Left renal cortex interstitium (tissue), 4 donors: ENCODE measurements around the gene PCNA. TPM values are rescaled to one million over a fixed set of nuclear protein-coding genes. Genes with fewer than 3 reads are reported as not detected.

Experiments used
- DNase-seq, 4 donors: peaks; one replicate each; pipeline ENCODE4 v3.0.0-alpha.2; 2013; ENCODE audit warnings: low read depth in 4 of 4, low spot score in 2 of 4, missing footprints in 1 of 4
- polyA plus RNA-seq, 4 donors: library from polyadenylated mRNA; unstranded; fragments of 120-200 nt; gene quantifications; one replicate each; pipeline ENCODE4 v1.2.1, GENCODE V29; 2013; ENCODE audit not compliant: insufficient read length in 4 of 4

Gene PCNA
- polyA plus RNA-seq, 4 donors: 159 to 205 (median 176) TPM

- no peak for DNase-seq
These were observed 25.8 kb upstream of the PCNA start for GRCh38 chr20:5145365-5146098.

- DNase-seq: no peak
These were observed 24.1 kb upstream of the PCNA start for GRCh38 chr20:5143851-5144250.

DNA sequence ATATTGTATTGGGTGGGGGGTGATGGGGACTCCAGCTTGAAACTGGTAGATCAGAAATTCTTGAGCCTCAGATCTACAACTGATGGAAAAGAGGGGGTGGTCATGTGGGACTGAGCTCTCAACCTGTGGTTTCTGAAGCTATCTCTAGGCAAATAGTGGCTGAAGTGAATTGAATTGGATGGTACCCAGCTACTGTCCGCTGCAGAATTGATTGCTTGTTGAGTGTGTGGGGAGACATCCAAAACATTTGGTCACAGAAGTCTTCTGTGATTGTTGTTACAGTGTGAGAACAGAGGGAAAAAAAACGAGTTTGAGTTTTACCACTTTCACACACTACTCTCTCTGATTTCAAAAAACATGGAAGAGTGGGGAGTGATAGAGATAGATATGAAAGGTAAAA is 21.9 kb upstream of the PCNA start:
- no peak for DNase-seq

DNA sequence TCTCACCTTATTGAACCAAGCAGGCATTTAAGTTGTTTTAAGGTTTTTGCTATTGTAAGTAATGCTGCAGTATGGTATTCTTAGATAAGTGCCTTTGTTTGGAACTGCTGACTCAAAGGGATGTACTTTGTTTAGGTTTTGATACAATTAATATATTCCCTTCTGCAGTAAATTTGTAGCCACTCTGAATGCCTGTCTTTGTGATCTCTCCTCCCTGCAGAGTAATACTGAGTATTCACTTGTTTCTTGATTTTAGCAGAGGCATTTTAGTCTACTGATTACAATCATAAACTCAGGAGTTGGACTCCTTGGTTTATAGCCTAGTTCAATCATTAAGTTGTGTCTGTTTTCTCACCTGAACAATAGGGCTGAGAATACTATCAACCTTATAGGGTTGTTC is 20.4 kb upstream of the PCNA start:
- DNase-seq: no peak

DNA sequence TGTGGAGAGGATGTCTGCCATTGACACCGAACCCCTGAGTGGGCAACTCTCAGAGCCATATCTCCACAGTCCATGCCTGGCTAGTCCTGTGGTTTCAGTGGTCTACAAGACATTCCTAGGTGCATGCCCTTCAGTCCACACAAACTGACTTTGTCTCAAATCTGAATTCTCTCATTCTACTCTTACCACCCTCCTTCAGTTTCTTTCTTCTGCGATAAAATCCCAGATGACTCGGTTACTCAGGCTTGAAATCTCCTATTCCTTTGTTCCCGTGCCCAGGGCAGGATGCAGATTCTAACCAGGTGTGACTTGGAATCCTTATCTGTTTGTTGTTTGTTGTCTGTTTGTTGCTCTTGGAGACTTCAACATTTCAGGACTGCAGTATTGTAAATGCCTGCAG is 16.3 kb upstream of the PCNA start:
- no peak for DNase-seq

DNA sequence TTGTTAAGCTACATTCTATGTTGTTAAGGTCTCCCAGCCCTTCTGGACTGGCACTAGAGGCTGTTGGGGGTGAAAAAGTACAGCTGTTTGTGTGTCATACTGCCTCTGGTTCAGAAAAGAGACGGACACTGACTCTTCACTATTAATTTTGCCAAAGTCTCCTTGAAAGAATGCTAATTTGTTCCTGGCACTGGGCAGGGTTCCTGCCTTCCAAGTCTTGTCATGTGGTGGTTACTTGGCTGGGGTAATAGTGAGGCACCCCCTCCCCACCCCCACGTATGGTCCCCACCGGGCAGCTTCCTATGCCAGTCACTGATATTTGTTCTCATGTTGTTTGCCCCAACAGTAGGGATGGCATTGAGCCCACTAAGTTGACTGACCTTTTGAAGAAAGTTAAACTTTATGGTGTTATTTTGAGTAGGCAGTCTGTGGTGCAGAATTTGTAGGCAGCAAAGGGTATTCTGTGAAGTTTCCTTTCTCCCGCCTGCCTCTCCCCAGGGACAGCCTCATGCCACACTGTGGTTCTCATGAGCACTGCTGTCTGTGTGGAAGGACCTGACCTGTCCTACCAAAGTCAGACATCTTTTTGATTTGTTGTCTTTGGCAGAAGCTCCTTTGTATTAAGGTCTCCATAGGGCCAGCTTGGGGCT is 15.7 kb upstream of the PCNA start:
- no peak for DNase-seq

DNA sequence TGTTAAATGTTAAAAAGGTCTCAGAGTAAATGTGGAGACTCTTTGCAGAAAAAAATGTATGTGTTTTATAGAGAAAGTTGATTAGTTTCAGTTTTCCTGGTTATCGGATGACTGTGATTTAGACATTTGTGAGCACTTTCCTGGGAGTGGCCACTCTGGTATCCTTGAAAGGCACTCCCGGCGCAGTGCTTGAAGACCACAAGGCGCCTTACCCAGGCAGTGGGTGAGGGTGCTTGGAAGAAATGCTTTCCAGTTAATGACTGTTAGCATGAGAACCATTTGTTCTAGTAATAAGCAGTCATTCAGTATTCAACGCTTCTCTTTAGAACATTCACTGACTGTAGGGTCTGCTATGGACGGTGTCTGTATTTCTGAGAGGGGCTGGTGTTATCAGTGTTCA is 14.2 kb upstream of the PCNA start:
- DNase-seq: no peak

- no peak for DNase-seq
These were observed 11.7 kb upstream of the PCNA start for GRCh38 chr20:5131502-5131901.

GRCh38 chr20:5128886-5129285 is 9.1 kb upstream of the PCNA start:
- no peak for DNase-seq

GRCh38 chr20:5127859-5128424 is 8.2 kb upstream of the PCNA start:
- no peak for DNase-seq

- DNase-seq: peak in 2 of 4 donors; percentile 54 to 57
These were observed 7.6 kb upstream of the PCNA start for GRCh38 chr20:5127204-5127858.

GRCh38 chr20:5126512-5127203 is 6.9 kb upstream of the PCNA start, which contains the start of gene CDS2:
Gene CDS2 (plus strand): TSS chr20:5127008. CDS start chr20:5127093, 85 bp downstream.
- peak; percentile 88 to 99 (median 94) for DNase-seq

GRCh38 chr20:5122873-5123260 is 3.1 kb upstream of the PCNA start:
- DNase-seq: no peak

DNA sequence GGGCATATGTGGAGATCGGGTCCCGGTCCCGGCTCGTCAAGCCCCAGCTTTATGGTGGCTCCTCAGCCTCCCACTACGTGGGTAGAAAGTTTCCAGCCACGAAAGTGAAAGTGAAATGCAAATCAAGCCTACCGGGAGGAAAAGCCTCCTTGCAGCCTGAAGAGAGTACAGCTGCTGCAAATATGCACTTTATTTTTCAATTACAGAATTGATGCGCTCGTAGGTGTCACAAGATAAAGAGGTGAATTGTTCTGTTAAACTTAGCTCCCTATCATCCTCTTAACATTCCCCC is 373 bp upstream of the PCNA start:
- no peak for DNase-seq

- no peak for DNase-seq
These were observed 669 bp downstream of the PCNA start for GRCh38 chr20:5119143-5119434.

- DNase-seq: no peak
These were observed 1.3 kb downstream of the PCNA start for GRCh38 chr20:5118220-5119142.

DNA sequence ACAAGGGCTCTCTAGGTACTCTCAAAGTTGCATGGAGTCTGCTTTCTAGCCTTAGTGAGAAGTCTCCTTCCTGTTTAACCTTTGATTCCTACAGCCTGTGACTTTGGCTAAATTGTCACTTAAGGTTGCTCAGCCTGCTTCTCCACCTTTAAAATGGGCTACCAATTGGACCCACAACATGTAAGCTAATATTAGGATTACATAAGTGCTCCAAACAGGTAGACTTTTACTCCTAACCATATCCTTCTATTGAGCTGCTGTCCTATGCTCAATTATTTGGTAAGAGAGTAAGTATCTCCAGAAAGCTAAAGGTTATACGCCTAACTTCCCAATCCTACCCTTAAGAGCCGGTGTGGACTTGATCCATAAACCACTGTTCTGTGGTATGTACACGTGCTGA is 2.9 kb downstream of the PCNA start:
- no peak for DNase-seq

DNA sequence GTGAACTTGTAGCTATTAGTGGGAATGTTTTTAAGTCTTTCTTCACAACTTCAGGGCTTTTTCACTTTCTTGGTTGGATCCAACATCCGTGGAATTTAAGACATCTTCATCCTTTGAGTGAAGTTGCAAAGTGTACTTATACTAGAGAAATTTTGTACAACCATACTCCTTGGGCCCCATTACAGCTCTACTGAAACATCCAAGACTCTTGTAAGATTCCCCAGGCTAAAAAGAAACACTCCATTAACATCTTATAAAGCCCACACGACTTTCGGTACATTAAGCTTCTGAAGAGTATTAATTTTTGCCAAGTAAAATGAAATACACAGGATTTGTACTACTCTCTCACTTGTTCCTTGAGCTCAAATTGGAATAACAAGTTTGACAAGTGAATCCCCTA is 5.4 kb downstream of the PCNA start:
- DNase-seq: no peak

- DNase-seq: no peak
These were observed 6.2 kb downstream of the PCNA start for GRCh38 chr20:5113615-5113986.

DNA sequence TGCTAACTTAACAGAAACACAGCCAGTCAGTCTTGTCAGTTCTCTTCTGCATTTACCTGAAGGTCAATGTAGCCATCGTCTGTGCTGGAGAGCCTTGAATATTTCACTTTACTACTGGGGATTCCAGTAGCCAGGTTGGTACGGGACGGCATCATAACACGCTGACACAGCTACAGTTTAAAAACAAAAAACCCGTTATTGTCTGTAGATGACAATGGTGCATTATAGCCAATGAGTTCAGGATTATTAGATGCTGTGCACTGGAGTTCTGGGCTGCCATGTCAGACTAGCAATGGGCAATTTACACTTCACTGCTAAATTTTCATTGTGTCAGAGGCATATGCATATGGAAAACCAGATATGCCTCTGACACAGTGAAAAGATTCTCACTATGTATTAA is 10.5 kb downstream of the PCNA start:
- DNase-seq: no peak
